HCT116 (cell line): ENCODE measurements around the gene DMD.

ENCODE experiments used
- CTCF ChIP-seq, 3 experiments: fragments of 200-600 bp in 1 of 3; sonication (generic) in 1 of 3; IDR thresholded peaks in 2 of 3; conservative IDR thresholded peaks in 1 of 3; 2 replicates each; pipeline ENCODE4 v1.5.1; 2012 to 2017; ENCODE audit warnings: low read depth in 2 of 3, low read length in 2 of 3, antibody characterized with exemption in 1 of 3, borderline replicate concordance in 1 of 3, control low read depth in 1 of 3, mild to moderate bottlenecking in 1 of 3, mixed read lengths in 1 of 3, mixed run types in 1 of 3, moderate library complexity in 1 of 3; ENCODE audit not compliant: insufficient read depth in 1 of 3
- EGR1 ChIP-seq: IDR thresholded peaks from 2 replicates; pipeline ENCODE4 v1.6.1; 2012; ENCODE audit warnings: low read depth
- POLR2A ChIP-seq: IDR thresholded peaks from 2 replicates; pipeline ENCODE4 v1.7.0; 2011; ENCODE audit warnings: borderline replicate concordance; ENCODE audit not compliant: insufficient read depth, insufficient read length; ENCODE audit errors: extremely low read depth
- POLR2AphosphoS5 ChIP-seq: IDR thresholded peaks from 2 replicates; pipeline ENCODE4 v1.6.1; 2011; ENCODE audit warnings: mild to moderate bottlenecking, low read depth, low read length, moderate library complexity
- REST ChIP-seq: IDR thresholded peaks from 2 replicates; pipeline ENCODE4 v1.6.1; 2012; ENCODE audit warnings: low read depth

GRCh38 chrX:32016195-32016594 is 1195.2 kb downstream of the DMD start:
- no peak for TF ChIP-seq CTCF (IDR thresholded peaks at IDR 0.05 in 2 of 3, conservative IDR thresholded peaks at IDR 0.05 in 1 of 3; ENCODE audit: borderline replicate concordance in 1 of 3, insufficient read depth in 1 of 3, low read depth in 2 of 3, low read length in 2 of 3)
- no peak for TF ChIP-seq REST
- no peak for TF ChIP-seq POLR2AphosphoS5
- TF ChIP-seq POLR2A, result no peak
- TF ChIP-seq EGR1, result no peak
